Stimulated activated CD4-positive, alpha-beta T cell treated with anti-CD3 and anti-CD28 coated beads, Interleukin-15, amount 100 ng/mL, for 1 hour (primary cell): ENCODE results near the gene RNU5D-1.
"Not testable (repeated sequence)": the region's sequence is repeated elsewhere in the genome, so short reads cannot be mapped to it uniquely, and the experiment has no call there.

Experiments used
- DNase-seq, 2 donors: peaks; one replicate each; pipeline ENCODE4 v3.0.0-alpha.2; 2020; ENCODE audit warnings: low read depth in 1 of 2, low spot score in 1 of 2

The RNU5D-1 gene

DNA sequence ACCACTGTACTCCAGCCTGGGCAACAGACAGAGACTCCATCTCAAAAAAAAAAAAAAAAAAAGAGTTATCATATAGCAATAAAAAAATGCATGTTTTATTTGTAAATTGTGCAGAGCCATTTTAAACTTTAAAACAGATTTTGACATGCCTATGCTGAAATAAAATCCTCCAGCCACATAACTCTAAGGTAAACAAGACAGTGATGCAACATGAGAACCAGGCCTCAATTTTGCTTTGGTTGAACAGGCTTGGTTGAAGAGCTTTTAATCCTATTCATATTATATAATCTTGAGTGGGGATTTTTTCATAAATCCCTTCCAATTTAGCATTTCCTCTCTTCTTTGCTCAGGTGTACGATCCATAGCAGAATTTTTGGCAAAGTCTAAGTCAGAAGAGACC, 30.4 kb downstream of the RNU5D-1 start:
- DNase-seq, result no peak

DNA sequence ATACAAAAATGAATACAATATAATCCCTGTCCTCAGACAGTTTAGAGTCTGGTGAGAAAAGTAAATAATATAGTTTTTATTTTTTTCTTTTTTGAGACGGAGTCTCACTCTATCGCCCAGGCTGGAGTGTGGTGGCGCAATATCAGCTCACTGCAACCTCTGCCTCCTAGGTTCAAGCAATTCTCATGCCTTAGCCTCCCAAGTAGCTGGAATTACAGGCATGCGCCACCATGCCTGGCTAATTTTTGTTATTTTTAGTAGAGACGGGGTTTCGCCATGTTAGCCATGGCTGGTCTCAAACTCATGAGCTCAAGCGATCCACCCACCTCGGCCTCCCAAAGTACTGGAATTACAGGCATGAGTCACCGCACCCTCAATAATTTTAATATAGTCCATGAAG, 31.6 kb downstream of the RNU5D-1 start:
- not testable (repeated sequence) for DNase-seq

DNA sequence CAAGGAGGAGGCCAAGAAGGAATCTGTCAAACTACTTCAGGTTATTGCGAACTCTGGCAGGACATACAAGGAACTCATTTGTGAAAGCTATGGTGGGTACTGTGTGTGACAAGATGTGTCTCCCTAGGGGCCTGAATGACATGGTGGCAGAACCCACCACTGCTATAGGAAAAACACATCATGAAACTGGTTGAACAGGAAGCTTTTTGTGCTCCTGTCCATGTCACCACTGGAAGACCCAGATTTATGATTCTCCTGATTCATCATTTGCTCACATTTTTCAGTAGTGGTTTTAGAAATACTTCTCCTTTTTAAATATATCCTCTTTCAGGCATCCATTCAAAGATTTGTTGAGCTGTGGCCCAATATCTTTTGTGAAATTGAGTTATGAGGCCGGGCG, 32.8 kb downstream of the RNU5D-1 start:
- DNase-seq, result no peak

DNA sequence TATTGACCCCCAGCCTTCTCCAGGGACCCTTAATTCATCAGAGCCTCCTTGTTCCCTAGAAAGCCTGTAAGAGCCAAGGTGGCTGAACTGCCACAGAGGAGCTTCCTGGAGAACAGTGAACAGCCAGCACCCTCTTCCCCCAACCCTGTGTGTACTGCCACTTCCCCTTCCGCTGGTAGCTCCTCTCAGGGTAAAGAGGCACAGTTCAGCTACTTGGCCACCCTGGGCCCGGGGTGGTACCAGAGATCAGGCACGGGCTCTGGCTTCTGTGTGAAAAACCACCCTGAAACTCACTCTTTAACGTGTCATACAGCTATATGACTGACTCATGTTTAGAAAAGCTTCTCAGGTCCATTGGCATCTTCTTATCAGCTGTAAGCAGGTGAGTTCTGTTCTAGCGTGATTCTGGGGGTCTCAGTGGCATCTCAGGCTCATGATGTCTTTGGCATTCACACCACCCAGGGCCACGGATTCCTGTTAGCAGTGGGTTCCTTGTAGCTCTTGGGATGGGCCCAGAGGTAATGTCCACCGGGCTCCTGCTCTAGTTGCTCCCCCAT, 34.1 kb downstream of the RNU5D-1 start:
- no peak for DNase-seq

DNA sequence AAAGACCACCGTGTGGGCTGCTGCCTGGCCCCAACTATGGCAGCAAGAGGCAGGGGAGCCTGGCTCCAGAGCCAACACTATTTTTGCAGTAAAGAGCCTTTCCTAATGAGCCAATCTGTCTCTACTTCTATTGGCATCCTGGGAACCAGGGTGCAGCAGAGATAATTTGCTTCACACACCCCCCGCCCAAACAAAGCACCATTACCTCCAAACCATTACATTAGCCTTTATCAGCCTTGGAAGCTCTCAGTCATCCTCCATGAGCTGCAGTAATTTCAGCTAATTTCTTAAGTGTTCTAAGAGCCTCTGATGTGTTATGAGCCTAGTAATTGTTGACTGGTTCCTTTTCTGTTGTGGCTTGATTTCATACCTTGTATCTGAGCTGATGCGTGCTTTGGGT, 34.9 kb downstream of the RNU5D-1 start:
- DNase-seq, result no peak

DNA sequence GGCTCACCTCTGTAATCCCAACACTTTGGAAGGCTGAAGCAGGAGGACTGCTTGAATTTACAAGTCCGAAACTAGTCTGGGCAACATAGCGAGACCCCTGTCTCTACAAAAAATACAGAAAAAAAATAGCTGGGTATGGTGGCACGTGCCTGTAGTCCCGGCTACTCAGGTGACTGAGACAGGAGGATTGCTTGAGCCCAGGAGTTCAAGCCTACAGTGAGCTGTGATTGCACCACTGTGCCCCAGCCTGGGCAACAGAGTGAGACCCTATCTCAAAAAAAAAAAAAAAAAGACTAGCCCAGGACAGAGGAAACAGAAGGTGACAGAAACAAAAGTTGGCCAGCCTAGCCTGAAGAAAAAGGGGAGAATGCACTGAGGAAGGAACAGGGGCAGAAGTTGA, 35.3 kb downstream of the RNU5D-1 start:
- DNase-seq, result no peak

DNA sequence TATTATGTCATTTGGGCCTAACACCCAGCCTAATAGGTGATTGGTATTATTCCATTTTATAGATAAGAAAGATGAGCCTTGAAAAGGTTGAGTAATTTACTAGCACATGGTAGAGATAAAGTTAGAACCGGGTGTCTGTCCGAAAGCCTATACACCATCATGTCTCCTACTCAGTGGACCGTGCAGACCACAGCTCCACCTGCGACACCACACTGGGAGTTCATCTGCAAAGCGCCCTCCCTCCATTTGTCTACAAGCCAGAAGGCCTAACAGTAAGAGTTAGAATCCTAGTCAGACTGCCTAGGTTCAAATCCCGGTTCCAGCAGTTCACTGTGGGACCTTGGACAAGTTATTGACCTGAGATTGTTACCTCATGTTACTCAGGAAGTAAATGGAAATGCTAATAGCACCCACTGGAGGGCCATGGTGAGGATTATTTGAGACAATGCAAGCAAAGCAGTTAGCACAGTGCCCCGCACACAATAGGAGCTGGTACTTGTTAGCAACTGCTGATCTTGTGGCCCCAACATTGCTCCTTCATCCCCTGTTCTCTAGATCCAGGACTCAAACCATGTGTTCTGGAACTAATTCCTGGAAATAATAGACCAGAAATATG, 36.0 kb downstream of the RNU5D-1 start:
- DNase-seq, result no peak

DNA sequence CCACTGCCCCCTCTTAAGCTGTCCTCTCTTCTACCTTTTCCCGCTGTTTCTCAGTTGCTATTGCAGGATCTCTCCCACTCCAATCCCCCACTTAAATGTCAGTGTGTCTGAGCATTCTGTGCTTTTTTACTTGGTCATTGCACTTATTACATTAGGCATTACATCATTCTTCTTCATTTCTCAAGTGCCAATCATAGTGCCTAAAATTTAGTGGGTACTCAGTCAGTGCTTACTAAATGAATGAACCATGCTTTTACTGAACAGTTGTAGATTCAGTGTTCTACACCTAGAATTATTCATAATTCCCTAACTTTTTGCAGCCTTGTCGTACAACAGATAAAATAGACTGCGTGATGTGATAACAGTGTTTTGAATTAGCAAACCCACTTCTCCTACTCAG, 37.1 kb downstream of the RNU5D-1 start:
- no peak for DNase-seq

DNA sequence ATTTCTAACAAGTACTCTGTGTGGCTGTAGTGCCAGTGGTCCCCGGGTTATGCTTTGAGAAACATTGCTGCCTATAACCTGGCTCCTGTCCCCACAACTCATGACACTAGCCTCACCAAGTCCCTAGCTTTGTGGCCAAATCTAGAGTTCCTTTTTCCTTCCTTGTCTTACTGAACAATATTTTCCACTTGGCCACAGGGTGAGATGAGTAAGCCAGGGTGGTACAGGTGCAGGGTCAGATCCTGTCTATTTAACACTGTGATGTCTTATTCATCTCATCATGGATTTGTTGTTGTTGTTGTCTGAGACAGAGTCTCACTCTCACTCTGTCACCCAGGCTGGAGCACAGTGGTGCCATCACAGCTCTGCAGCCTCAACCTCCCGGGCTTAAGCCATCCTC, 37.8 kb downstream of the RNU5D-1 start:
- DNase-seq, result no peak

DNA sequence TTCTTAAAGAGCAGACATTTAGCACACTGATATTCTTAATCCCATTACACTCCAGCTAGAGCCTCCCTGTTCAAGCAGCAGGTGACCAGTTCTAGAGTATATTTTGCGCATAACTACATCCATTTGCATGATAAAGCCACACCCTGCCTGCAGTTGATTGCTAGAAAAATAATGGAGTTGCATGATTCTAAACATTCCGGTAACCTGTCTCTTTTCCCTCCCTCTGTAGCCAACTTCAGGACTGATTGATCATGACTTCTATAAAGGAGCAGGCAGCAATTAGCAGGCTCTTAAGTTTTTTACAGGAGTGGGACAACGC, 41.6 kb downstream of the RNU5D-1 start:
- DNase-seq, result no peak

DNA sequence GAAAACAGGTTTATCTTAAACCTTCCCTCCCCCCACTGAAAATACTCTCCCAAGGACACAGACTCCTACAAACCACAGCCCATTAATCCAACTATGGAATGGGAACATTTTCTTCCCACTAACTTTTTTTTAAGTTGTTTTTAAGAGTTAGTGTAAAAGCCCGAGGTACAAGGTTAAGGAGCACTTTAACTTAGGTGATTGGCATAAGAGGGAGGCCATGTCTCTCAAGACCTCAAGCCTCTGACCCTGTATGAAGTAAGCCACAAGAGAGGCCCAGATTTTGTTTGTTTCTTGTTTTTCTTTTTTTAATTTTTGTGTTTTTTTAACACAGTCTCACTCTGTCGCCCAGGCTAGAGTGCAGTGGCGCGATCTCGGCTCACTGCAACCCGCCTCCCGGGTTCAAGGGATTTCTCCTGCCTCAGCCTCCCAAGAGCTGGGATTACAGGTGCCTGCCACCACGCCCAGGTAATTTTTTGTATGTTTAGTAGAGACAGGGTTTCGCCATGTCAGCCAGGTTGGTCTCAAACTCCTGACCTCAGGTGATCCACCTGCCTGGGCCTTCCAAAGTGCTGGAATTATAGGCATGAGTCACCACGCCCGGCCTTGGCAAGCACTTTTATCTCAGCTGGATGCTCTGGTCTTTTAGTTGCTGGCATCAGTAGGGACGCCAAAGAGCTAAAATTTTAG, 42.1 kb downstream of the RNU5D-1 start:
- DNase-seq, result no peak

DNA sequence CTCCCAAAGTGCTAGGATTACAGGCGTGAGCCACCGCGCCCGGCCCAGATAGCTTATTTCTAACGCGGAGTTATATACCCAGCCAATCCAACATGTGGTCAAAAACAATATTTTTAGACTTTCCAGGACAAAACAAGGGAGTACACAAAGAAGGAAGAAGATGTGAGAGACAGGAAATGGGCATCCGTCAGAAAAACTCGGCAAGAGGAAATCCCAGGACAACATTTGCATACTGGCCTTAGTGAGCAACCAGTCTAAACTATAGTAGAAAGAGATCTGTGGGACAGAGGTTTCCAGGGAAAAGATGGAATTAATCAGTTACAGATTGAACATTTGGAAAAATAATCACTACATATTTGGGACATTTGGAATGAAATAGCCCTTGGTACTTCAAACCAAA, 45.1 kb downstream of the RNU5D-1 start:
- no peak for DNase-seq

DNA sequence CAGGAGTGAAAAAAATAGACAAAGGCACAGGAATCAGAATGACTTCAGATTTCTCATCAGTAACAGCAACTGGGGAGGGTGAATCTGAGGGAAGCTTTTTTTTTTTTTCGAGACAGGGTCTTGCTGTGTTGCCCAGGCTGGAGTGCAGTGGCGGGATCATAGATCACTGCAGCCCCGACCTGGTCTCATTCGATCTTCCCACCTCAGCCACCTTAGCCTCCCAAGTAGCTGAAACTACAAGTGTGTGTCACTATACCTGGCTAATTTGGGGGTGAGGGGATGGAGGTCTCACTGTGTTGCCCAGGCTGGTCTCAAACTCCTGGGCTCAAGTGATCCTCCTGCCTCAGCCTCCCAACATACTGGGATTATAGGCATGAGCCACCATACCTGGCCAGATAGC, 45.8 kb downstream of the RNU5D-1 start:
- DNase-seq, result no peak

DNA sequence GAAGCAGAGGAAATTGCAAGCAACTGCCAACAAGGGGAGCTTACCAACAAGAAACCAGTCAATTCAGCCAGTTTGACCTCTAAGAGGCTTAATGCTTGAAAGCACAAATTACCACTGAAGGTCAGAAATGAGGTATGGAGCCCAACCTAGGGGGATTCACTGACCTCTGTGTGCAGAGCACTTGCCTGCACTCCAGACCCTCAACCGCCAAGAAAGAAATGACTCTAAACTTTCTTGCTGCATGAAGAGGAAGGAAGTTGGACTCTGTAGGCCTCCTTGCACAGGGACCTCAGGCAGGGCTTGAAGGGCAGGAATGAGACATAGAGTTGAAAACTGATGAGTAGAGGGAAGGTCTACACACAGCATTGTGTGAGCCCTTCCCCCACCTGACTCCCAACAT, 46.4 kb downstream of the RNU5D-1 start:
- no peak for DNase-seq

DNA sequence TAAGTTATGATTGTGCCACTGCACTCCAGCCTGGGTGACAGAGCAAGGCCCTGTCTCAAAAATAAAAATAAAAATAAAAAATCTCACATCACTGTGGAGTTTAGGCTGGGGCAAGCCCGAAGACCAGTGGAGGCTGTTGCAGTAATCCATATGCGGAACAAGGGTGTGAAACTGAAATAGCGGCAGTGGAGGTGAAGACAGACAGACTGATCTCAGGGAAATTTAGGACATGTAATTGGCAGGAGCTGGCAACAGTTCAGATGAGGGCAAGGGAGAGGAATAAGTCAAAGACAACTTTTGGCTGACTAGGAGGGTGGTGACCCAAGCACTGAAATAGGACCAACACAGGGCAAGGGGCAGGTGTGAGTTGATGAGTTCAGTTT, 48.1 kb downstream of the RNU5D-1 start:
- no peak for DNase-seq

DNA sequence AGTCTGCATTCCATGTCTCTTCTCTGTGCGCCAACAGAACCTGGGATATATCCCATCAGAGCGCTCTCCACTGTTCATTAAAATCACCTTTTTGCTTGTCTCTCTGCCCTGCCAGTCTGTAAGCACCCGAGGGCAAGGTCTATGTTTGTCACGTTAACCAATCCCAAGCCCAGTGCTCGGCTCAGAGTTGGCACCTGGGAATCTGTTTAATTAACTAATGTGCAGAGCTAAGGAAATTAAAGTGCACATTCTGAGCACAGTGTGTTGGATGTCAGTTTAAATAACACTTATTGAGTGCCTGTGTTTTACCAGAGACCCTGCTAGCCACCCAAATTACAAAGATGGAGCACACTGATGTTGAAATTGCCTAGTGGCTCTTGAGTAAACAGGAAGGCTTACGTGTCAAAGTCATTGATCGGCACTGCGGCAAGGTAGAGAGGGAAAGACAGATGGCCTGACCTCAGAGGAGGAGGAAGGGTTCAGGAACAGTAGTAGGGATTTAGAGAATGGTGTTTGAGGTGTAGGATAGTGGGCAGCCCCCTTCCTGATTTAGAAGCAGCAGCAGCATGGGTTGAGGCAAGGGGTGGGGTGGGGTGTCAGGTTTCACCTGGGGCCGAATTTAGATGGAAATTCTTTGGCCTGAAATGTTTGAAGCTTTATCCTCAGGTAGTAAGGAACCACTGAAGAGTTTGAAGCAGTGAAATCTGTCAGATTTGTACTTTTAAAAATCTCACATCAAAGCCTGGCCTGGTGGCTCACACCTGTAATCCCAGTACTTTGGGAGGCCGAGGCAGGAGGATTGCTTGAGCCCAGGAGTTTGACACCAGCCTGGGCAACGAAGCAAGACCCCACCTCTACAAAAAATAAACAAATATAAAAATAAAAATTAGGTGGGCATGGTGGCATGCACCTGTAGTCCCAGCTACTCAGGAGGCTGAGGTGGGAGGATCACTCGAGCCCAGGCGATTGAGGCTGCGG, 48.8 kb downstream of the RNU5D-1 start:
- DNase-seq, result no peak
